RWPE2 (cell line): Measurements from ENCODE around the gene MORC1.

ENCODE experiments used
- ATAC-seq: fragments of 200-7000 bp; cut with Tn5 transposase; 3 replicates; pipeline ENCODE4 v1.9.1; 2021; ENCODE audit warnings: low read depth
- DNase-seq: peaks from one replicate; pipeline ENCODE4 v3.0.0-alpha.2; 2020; ENCODE audit warnings: low spot score
- H3K27ac ChIP-seq: fragments of 450-650 bp; 2 replicates; pipeline ENCODE4 v1.5.1; 2017; ENCODE audit warnings: mild to moderate bottlenecking; ENCODE audit not compliant: poor library complexity, severe bottlenecking
- H3K27me3 ChIP-seq: fragments of 250-450 bp; sonication (Bioruptor Pico); 2 replicates; pipeline ENCODE4 v1.5.1; 2021; ENCODE audit warnings: mild to moderate bottlenecking, moderate library complexity; ENCODE audit not compliant: insufficient read depth, poor library complexity, severe bottlenecking
- H3K36me3 ChIP-seq: fragments of 250-450 bp; sonication (Bioruptor Pico); 2 replicates; pipeline ENCODE4 v1.5.1; 2020; ENCODE audit warnings: low read depth, mild to moderate bottlenecking, moderate library complexity
- H3K4me1 ChIP-seq: fragments of 250-450 bp; sonication (Bioruptor Pico); 2 replicates; pipeline ENCODE4 v1.5.1; 2021; ENCODE audit warnings: mild to moderate bottlenecking, moderate library complexity; ENCODE audit not compliant: insufficient read depth, poor library complexity, severe bottlenecking
- H3K4me3 ChIP-seq: fragments of 250-450 bp; sonication (Bioruptor Pico); 2 replicates; pipeline ENCODE4 v1.5.1; 2021; ENCODE audit warnings: mild to moderate bottlenecking, moderate library complexity; ENCODE audit not compliant: severe bottlenecking
- H3K9me3 ChIP-seq: fragments of 250-450 bp; sonication (Bioruptor Pico); 2 replicates; pipeline ENCODE4 v1.5.1; 2021; ENCODE audit warnings: mild to moderate bottlenecking, moderate library complexity; ENCODE audit not compliant: severe bottlenecking
- TF ChIP-seq, protein P1 (sequence below): fragments of 450-650 bp; IDR thresholded peaks from one replicate; pipeline ENCODE4 v1.5.1; 2017; ENCODE audit warnings: mild to moderate bottlenecking, moderate library complexity; ENCODE audit not compliant: poor library complexity, severe bottlenecking

Gene MORC1

DNA sequence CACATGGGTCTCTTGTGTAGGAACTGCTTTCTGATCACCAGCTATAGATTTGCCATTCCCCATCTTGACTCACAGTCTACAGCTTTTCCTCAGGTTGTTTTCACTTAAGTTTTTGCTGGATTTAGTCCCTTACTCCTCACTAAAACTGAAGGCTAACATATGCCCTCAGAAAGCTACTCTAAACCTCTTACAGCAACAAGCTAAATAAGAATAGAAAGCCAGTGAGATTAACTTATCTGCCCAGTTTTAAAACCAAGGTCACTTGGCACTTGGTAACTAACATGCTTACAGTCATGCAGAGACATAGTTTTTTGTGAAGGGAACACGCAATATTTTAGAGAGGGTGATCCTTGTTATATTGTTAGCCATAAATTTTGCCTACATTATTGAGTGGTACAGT is 164.2 kb downstream of the MORC1 start, which contains the start of gene GUCA1C:
TSS of gene GUCA1C (minus strand) at position 180 of the 400 bp plus-strand sequence. CDS start at position 63, 117 bp downstream.
- Histone ChIP-seq H3K27ac (peak within 1 kb of the TSS; percentile 93), H3K27me3 (no peaks in the 10 kb centered on the region), H3K4me1 (peaks cover 27% of the 10 kb centered on the region), H3K4me3 (no peak within 1 kb of the TSS), H3K36me3 (no peaks in the 10 kb centered on the region), H3K9me3 (no peaks in the 10 kb centered on the region)
- TF ChIP-seq, protein P1, sequence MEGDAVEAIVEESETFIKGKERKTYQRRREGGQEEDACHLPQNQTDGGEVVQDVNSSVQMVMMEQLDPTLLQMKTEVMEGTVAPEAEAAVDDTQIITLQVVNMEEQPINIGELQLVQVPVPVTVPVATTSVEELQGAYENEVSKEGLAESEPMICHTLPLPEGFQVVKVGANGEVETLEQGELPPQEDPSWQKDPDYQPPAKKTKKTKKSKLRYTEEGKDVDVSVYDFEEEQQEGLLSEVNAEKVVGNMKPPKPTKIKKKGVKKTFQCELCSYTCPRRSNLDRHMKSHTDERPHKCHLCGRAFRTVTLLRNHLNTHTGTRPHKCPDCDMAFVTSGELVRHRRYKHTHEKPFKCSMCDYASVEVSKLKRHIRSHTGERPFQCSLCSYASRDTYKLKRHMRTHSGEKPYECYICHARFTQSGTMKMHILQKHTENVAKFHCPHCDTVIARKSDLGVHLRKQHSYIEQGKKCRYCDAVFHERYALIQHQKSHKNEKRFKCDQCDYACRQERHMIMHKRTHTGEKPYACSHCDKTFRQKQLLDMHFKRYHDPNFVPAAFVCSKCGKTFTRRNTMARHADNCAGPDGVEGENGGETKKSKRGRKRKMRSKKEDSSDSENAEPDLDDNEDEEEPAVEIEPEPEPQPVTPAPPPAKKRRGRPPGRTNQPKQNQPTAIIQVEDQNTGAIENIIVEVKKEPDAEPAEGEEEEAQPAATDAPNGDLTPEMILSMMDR, result no peak
- DNase-seq, result no peak
- peak; percentile 44; the same call in 1 of the 3 replicates for ATAC-seq

DNA sequence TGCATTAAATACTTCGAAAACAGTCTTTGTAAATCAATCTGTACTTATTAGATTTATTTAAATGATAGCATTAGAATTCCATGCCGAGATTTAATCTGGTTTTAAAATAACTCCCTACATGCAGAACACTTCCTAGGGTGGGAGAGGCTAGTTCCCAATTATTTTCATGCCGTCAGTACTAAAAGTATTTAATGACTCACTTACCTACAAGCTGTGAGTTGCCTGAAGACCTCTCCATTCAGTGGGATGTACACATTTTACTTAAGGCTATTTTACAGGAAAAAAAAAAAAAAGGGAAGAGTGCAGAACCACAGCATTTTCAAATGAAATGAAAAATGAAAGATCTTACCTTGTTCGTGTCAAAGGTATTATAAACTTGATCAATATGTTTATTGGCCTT is 164.7 kb downstream of the MORC1 start:
- ATAC-seq (peak; percentile 100), DNase-seq (no peak)
- H3K4me1 ChIP-seq, result peaks cover 24% of the 10 kb centered on the region
- TF ChIP-seq, protein P1, result no peak
- no peaks in the 10 kb centered on the region for H3K9me3 ChIP-seq
- no peaks in the 10 kb centered on the region for H3K36me3 ChIP-seq
- H3K4me3 ChIP-seq, result no peak overlapping the region
- H3K27me3 ChIP-seq, result no peaks in the 10 kb centered on the region
- H3K27ac ChIP-seq, result peak overlapping the region; percentile 93

DNA sequence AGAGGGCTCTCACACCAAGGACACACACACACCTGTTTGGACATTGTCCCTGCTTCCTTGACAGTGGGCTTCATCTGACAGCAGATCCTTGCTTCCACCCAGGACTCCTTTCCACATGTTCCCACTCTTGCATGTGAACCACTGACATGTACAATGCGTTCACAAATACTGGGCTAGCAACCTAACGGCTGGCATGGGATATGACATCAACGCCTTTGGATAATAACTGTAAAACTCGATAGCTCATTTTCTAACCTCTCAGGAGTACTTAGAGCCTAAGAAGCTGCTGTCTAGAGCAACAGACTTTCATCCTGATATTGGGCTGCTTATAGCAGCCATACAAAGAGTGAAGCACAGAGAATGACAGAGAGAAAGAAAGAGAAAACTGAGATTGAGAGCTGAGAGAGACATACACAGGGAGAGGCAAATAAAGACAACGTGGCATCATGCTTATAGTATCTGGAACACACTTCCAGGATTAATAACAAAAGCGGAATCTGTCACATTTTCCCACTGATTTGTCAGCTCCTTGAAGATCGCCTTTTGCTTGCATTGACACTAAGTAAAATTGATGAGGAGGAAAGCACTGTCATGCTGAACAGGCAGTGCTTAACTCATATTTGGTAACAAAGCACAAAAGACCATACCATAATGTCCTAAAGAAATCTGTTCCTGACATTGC is 166.0 kb downstream of the MORC1 start:
- no peaks in the 10 kb centered on the region for H3K27me3 ChIP-seq
- TF ChIP-seq, protein P1, result no peak
- no peak overlapping the region for H3K4me3 ChIP-seq
- DNase-seq (no peak), ATAC-seq (no peak)
- H3K27ac ChIP-seq, result peak overlapping the region; percentile 93
- no peaks in the 10 kb centered on the region for H3K36me3 ChIP-seq
- peaks cover 28% of the 10 kb centered on the region for H3K4me1 ChIP-seq
- H3K9me3 ChIP-seq, result no peaks in the 10 kb centered on the region

DNA sequence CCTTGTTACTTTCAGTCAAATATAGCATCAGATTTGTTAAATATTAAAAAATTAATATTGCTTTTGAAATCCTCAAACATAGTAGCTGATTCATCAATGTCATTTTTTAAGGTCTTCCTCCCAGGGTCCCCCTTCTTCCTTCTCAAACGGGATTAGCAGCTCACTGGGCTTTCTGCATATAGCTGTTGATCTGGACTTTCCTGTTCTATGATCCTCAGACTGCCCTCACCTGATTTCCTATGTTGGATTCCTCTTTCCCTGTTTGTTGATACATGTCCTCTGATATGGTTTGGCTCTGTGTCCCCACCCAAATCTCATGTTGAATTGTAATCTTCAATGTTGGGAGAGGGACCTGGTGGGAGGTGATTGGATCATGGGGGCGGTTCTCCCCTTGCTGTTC is 170.1 kb downstream of the MORC1 start:
- TF ChIP-seq, protein P1, result no peak
- Histone ChIP-seq H3K9me3 (no peaks in the 10 kb centered on the region), H3K27ac (peak overlapping the region; percentile 72), H3K4me1 (peaks cover 21% of the 10 kb centered on the region), H3K36me3 (no peaks in the 10 kb centered on the region), H3K4me3 (no peak overlapping the region), H3K27me3 (no peaks in the 10 kb centered on the region)
- ATAC-seq, result no peak
- no peak for DNase-seq
